Activated T-helper 1 cell treated with anti-CD3 and anti-CD28 coated beads, Interleukin-12 subunit alpha, Interleukin-12 subunit beta, Interleukin-2, Interleukin-4 antibody, amounts not matched to agents 30 ng/mL and 10 ng/mL and 1 ng/mL, durations not matched to agents 14 hours and 24 hours and 36 hours (primary cell): ENCODE measurements around the gene MT1E. TPM values are rescaled to one million over a fixed set of nuclear protein-coding genes. Genes with fewer than 3 reads are reported as not detected.

ENCODE experiments used
- DNase-seq: peaks from one replicate; pipeline ENCODE4 v3.0.0; 2021; ENCODE audit warnings: low spot score
- H3K27ac Mint-ChIP-seq: one replicate; pipeline ENCODE4 v1.8.0; 2021; ENCODE audit warnings: mild to moderate bottlenecking, mixed read lengths
- H3K27me3 Mint-ChIP-seq: one replicate; pipeline ENCODE4 v1.8.0; 2022; ENCODE audit warnings: mild to moderate bottlenecking, moderate library complexity, mixed read lengths; ENCODE audit not compliant: insufficient read depth
- H3K36me3 Mint-ChIP-seq: one replicate; pipeline ENCODE4 v1.8.0; 2021; ENCODE audit warnings: low read depth, mixed read lengths
- H3K4me1 Mint-ChIP-seq: one replicate; pipeline ENCODE4 v1.8.0; 2021; ENCODE audit warnings: low read depth, mixed read lengths
- H3K4me3 Mint-ChIP-seq: one replicate; pipeline ENCODE4 v1.8.0; 2021; ENCODE audit warnings: mild to moderate bottlenecking, moderate library complexity, mixed read lengths
- H3K9me3 Mint-ChIP-seq: one replicate; pipeline ENCODE4 v1.8.0; 2021; ENCODE audit warnings: mixed read lengths
- intact Hi-C: fragments of 100-400 bp; cut with micrococcal nuclease; formaldehyde crosslinking; loops from one replicate; pipeline ENCODE4 v1.15.1; 2024
- total RNA-seq: library from RNA; stranded (reverse); gene quantifications from 2 replicates; pipeline ENCODE4 v1.2.3, GENCODE V29; 2022

Gene MT1E
- total RNA-seq, 1 donor from 2014 or later = 135 TPM

DNA sequence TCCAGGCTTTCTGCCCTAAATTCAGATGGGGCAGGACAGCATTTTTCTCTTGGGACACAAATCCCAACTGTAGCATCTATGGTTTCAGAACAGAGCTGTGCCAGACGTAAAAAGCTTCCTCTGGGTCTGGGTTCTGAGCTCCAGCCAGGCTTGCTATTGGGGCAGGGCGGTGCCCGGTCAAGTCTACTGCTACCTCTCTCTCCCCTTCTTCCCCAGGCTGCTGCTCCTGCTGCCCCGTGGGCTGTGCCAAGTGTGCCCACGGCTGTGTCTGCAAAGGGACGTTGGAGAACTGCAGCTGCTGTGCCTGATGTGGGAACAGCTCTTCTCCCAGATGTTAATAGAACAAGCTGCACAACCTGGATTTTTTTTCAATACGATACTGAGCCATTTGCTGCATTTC lies 8.0 kb downstream of the MT1E start:
- H3K9me3 Mint-ChIP-seq = no peaks in the 10 kb centered on the region
- peaks cover 70% of the 10 kb centered on the region for H3K27me3 Mint-ChIP-seq
- DNase-seq = no peak
- intact Hi-C loops = no loop called here
- H3K4me3 Mint-ChIP-seq = peak overlapping the region; percentile 5
- H3K36me3 Mint-ChIP-seq = no peaks in the 10 kb centered on the region
- H3K4me1 Mint-ChIP-seq = peaks cover 38% of the 10 kb centered on the region
- no peak overlapping the region for H3K27ac Mint-ChIP-seq

GRCh38 chr16:56634715-56635440 lies 9.3 kb downstream of the MT1E start:
- no peaks in the 10 kb centered on the region for H3K36me3 Mint-ChIP-seq
- intact Hi-C loops = no loop called here
- H3K4me3 Mint-ChIP-seq = peak overlapping the region; percentile 73
- H3K4me1 Mint-ChIP-seq = peaks cover 34% of the 10 kb centered on the region
- H3K27me3 Mint-ChIP-seq = peaks cover 80% of the 10 kb centered on the region
- H3K9me3 Mint-ChIP-seq = no peaks in the 10 kb centered on the region
- peak overlapping the region; percentile 15 for H3K27ac Mint-ChIP-seq
- DNase-seq = no peak

DNA sequence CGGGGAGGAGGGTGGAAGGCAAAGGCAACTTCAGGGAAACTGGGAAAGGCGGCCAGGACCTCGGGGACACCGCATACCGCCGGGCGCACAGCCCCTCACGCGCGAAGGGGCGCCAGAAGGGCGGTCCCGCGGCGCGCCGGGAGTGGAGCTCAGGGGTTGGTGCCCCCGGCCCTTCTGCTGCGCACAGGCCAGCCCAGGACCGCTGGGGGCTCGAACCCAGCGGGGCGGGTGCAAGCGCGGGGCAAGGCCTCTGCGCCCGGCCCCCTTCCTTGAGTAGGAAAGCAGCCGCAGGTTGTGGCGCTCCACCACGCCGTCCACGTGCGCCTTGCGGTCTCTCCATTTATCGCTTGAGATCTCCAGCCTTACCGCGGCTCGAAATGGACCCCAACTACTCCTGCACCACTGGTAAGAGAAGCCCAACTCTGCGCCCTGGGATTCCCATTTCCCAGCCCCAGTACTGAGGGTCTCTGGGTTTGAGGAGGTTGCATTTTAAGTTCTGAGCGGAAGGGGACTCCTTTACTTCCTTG lies 9.9 kb downstream of the MT1E start:
- Mint-ChIP-seq H3K27ac (no peak overlapping the region), H3K4me1 (peaks cover 30% of the 10 kb centered on the region), H3K9me3 (no peaks in the 10 kb centered on the region), H3K36me3 (no peaks in the 10 kb centered on the region), H3K4me3 (peak overlapping the region; percentile 42), H3K27me3 (peaks cover 84% of the 10 kb centered on the region)
- intact Hi-C loops = no loop called here
- no peak for DNase-seq

GRCh38 chr16:56636616-56637413 lies 11.2 kb downstream of the MT1E start:
- Mint-ChIP-seq H3K36me3 (no peaks in the 10 kb centered on the region), H3K27ac (no peak overlapping the region), H3K9me3 (no peaks in the 10 kb centered on the region), H3K27me3 (peaks cover 75% of the 10 kb centered on the region), H3K4me1 (peaks cover 27% of the 10 kb centered on the region), H3K4me3 (no peak overlapping the region)
- intact Hi-C loops = no loop called here
- DNase-seq = no peak

- H3K36me3 Mint-ChIP-seq = no peaks in the 10 kb centered on the region
- H3K27me3 Mint-ChIP-seq = peaks cover 71% of the 10 kb centered on the region
- peak within 1 kb of the TSS; percentile 78 for H3K4me3 Mint-ChIP-seq
- intact Hi-C loops = no loop called here
- peaks cover 32% of the 10 kb centered on the region for H3K4me1 Mint-ChIP-seq
- no peaks in the 10 kb centered on the region for H3K9me3 Mint-ChIP-seq
- DNase-seq = no peak
- H3K27ac Mint-ChIP-seq = no peak within 1 kb of the TSS
These were observed 12.5 kb downstream of the MT1E start, which contains the start of gene MT1A for GRCh38 chr16:56637814-56638750. MT1A (plus strand) TSS chr16:56638666; CDS start chr16:56638739, 73 bp downstream.

DNA sequence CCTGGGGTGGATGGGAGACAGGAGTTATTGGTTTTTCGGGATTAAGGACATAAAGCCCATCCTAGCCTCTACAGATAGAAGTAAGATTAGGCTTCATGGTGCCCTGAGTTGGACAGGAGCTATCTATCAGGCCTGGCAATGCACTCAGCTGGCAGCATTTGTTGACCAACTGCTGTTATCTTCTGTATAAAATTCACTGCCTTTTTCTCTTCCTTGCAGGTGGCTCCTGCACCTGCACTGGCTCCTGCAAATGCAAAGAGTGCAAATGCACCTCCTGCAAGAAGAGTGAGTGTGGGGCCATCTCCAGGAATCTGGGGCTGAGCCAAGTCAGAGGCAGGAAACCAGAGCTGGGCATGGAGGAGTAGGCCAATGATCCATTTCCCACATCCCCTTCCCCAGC lies 13.5 kb downstream of the MT1E start:
- intact Hi-C loops = no loop called here
- Mint-ChIP-seq H3K9me3 (no peaks in the 10 kb centered on the region), H3K27ac (no peak overlapping the region), H3K36me3 (no peaks in the 10 kb centered on the region), H3K4me1 (peaks cover 40% of the 10 kb centered on the region), H3K4me3 (no peak overlapping the region), H3K27me3 (peaks cover 66% of the 10 kb centered on the region)
- DNase-seq = no peak

GRCh38 chr16:56640076-56640475 lies 14.5 kb downstream of the MT1E start:
- intact Hi-C loops = no loop called here
- Mint-ChIP-seq H3K4me3 (no peak overlapping the region), H3K9me3 (no peaks in the 10 kb centered on the region), H3K4me1 (peaks cover 39% of the 10 kb centered on the region), H3K27ac (no peak overlapping the region), H3K27me3 (peaks cover 60% of the 10 kb centered on the region), H3K36me3 (no peaks in the 10 kb centered on the region)
- DNase-seq = no peak

- intact Hi-C loops = no loop called here
- Mint-ChIP-seq H3K4me3 (no peak overlapping the region), H3K27me3 (peaks cover 56% of the 10 kb centered on the region), H3K9me3 (no peaks in the 10 kb centered on the region), H3K4me1 (peaks cover 37% of the 10 kb centered on the region), H3K27ac (no peak overlapping the region), H3K36me3 (no peaks in the 10 kb centered on the region)
- no peak for DNase-seq
These were observed 15.6 kb downstream of the MT1E start for GRCh38 chr16:56641166-56641565.

GRCh38 chr16:56643080-56643778 lies 17.6 kb downstream of the MT1E start:
- Mint-ChIP-seq H3K9me3 (no peaks in the 10 kb centered on the region), H3K4me3 (peak overlapping the region; percentile 70), H3K4me1 (peaks cover 25% of the 10 kb centered on the region), H3K36me3 (no peaks in the 10 kb centered on the region), H3K27me3 (peaks cover 52% of the 10 kb centered on the region), H3K27ac (no peak overlapping the region)
- intact Hi-C loops = loop anchor here (1.0 to 2.0 kb wide), 7 partner anchors 14 to 66 kb away; partner anchors contain the start of genes MT1E, MT1F, MT1X and MT2A
- DNase-seq = peak; percentile 75

DNA sequence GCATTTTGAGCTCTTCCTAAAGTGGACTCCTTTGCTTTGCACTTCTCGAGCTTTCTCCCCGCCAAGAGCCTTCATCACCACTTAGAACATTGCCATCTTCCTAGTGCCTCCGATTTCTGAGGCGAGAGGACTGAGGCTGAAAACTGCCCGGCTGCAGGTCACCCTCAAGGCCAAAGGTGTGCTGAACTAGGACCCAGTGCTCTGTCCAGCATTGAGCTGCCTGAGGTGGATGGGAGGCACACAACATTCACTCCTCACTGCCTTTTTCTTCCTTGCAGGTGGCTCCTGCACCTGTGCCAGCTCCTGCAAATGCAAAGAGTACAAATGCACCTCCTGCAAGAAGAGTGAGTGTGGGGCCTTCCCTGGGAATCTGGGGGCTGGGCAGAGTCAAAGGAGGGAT lies 18.3 kb downstream of the MT1E start:
- H3K27me3 Mint-ChIP-seq = peaks cover 54% of the 10 kb centered on the region
- intact Hi-C loops = loop anchor here (1.0 to 2.0 kb wide), 7 partner anchors 13 to 67 kb away; partner anchors contain the start of genes MT1E, MT1F, MT1X and MT2A

GRCh38 chr16:56645311-56645710 lies 19.7 kb downstream of the MT1E start:
- Mint-ChIP-seq H3K36me3 (no peaks in the 10 kb centered on the region), H3K4me1 (peaks cover 25% of the 10 kb centered on the region), H3K27ac (no peak overlapping the region), H3K9me3 (no peaks in the 10 kb centered on the region), H3K4me3 (no peak overlapping the region), H3K27me3 (peaks cover 43% of the 10 kb centered on the region)
- intact Hi-C loops = no loop called here
- DNase-seq = no peak

More for the DNA sequence above, 18.3 kb downstream of the MT1E start:
- Mint-ChIP-seq H3K4me3 (peak overlapping the region; percentile 70), H3K9me3 (no peaks in the 10 kb centered on the region), H3K4me1 (peaks cover 25% of the 10 kb centered on the region), H3K27ac (no peak overlapping the region), H3K36me3 (no peaks in the 10 kb centered on the region)
- DNase-seq = no peak

- Mint-ChIP-seq H3K36me3 (no peaks in the 10 kb centered on the region), H3K27ac (no peak overlapping the region), H3K27me3 (peaks cover 38% of the 10 kb centered on the region), H3K4me1 (peaks cover 25% of the 10 kb centered on the region), H3K4me3 (no peak overlapping the region), H3K9me3 (no peaks in the 10 kb centered on the region)
- intact Hi-C loops = no loop called here
- no peak for DNase-seq
These were observed 20.3 kb downstream of the MT1E start for GRCh38 chr16:56645838-56646237.
